Muscle layer of duodenum (tissue), 2 donors: ENCODE results near the gene POMC.
"Not testable (repeated sequence)": the region's sequence is repeated elsewhere in the genome, so short reads cannot be mapped to it uniquely, and the experiment has no call there.

Experiments used
- H3K27ac ChIP-seq: one replicate; pipeline ENCODE4 v1.7.0; 2013; ENCODE audit warnings: mild to moderate bottlenecking, low read length
- H3K27me3 ChIP-seq: one replicate; pipeline ENCODE4 v1.7.0; 2013; ENCODE audit warnings: low read depth, mild to moderate bottlenecking, control low read depth, low read length
- H3K36me3 ChIP-seq, 2 donors: one replicate each; pipeline ENCODE4 v1.7.0; 2013; ENCODE audit warnings: low read length in 2 of 2, control low read depth in 1 of 2, mild to moderate bottlenecking in 1 of 2; ENCODE audit not compliant: insufficient read depth in 2 of 2, control insufficient read depth in 1 of 2
- H3K4me1 ChIP-seq, 2 donors: one replicate each; pipeline ENCODE4 v1.7.0; 2013; ENCODE audit warnings: low read length in 2 of 2, mild to moderate bottlenecking in 2 of 2, control low read depth in 1 of 2, moderate library complexity in 1 of 2; ENCODE audit not compliant: insufficient read depth in 2 of 2, control insufficient read depth in 1 of 2
- H3K4me3 ChIP-seq, 2 donors: one replicate each; pipeline ENCODE4 v1.7.0; 2013; ENCODE audit warnings: low read length in 2 of 2, low read depth in 1 of 2, mild to moderate bottlenecking in 1 of 2
- H3K9me3 ChIP-seq, 2 donors: one replicate each; pipeline ENCODE4 v1.7.0; 2013; ENCODE audit warnings: low read length in 2 of 2, control low read depth in 1 of 2, mild to moderate bottlenecking in 1 of 2; ENCODE audit not compliant: control insufficient read depth in 1 of 2
- donor health status: healthy.

POMC gene

GRCh38 chr2:25168256-25169072 lies at the start of gene POMC:
TSS of gene POMC (minus strand) at chr2:25168580. CDS start at chr2:25164772, 3,808 bp downstream.
- H3K27ac ChIP-seq, result no peak within 1 kb of the TSS

DNA sequence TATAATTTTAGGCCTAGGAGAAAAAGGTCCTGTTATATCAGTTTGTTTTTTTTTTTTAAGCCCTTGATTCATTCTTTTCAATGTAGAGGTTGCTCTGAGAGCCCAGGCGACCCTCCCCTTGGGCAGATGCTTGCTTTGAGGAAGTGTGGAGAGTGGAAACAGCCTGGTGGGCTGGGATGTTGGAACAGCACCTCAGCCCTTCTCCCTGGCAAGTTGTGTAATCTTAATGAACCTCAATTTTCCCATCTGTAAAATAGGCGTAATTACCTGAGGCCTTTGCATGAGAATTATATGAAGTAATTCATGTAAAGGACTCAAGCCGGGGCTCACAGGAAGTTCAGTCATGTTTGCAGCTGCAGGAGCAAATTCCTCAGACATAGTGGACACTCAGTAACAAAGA lies 49.7 kb upstream of the POMC start:
- Histone ChIP-seq H3K27me3 (no peaks in the 10 kb centered on the region), H3K4me1 (no peaks in the 10 kb centered on the region), H3K36me3 (no peaks in the 10 kb centered on the region), H3K4me3 (no peak overlapping the region), H3K27ac (no peak overlapping the region), H3K9me3 (no peaks in the 10 kb centered on the region)

More at GRCh38 chr2:25168256-25169072, at the start of gene POMC:
- Histone ChIP-seq H3K4me1 (peaks cover 0 to 14% of the 10 kb centered on the region in 2 donors), H3K27me3 (peaks cover 28% of the 10 kb centered on the region), H3K36me3 (no peaks in the 10 kb centered on the region), H3K4me3 (peak within 1 kb of the TSS in 1 of 2 donors; percentile 63), H3K9me3 (no peaks in the 10 kb centered on the region)

- Histone ChIP-seq H3K27ac (no peak overlapping the region), H3K27me3 (no peaks in the 10 kb centered on the region), H3K36me3 (no peaks in the 10 kb centered on the region), H3K4me3 (peak overlapping the region; percentile 52 to 62), H3K9me3 (no peaks in the 10 kb centered on the region), H3K4me1 (no peaks in the 10 kb centered on the region)
Measured at GRCh38 chr2:25215948-25216679, 47.7 kb upstream of the POMC start.

- Histone ChIP-seq H3K27me3 (no peaks in the 10 kb centered on the region), H3K27ac (no peak overlapping the region), H3K4me1 (no peaks in the 10 kb centered on the region), H3K9me3 (no peaks in the 10 kb centered on the region), H3K4me3 (no peak overlapping the region), H3K36me3 (no peaks in the 10 kb centered on the region)
Measured at GRCh38 chr2:25215232-25215631, 46.9 kb upstream of the POMC start.

GRCh38 chr2:25213229-25213628 lies 44.8 kb upstream of the POMC start:
- Histone ChIP-seq H3K36me3 (no peaks in the 10 kb centered on the region), H3K27ac (no peak overlapping the region), H3K4me1 (no peaks in the 10 kb centered on the region), H3K9me3 (no peaks in the 10 kb centered on the region), H3K4me3 (no peak overlapping the region), H3K27me3 (no peaks in the 10 kb centered on the region)

- H3K27me3 ChIP-seq, H3K9me3 ChIP-seq, H3K36me3 ChIP-seq, H3K4me3 ChIP-seq, H3K4me1 ChIP-seq, H3K27ac ChIP-seq: not testable (repeated sequence)
Measured at GRCh38 chr2:25210923-25211322, 42.5 kb upstream of the POMC start.

GRCh38 chr2:25207078-25207545 lies 38.7 kb upstream of the POMC start:
- H3K27ac ChIP-seq, result no peak overlapping the region
- H3K9me3 ChIP-seq, result no peaks in the 10 kb centered on the region
- H3K4me3 ChIP-seq, result no peak overlapping the region
- H3K27me3 ChIP-seq, result no peaks in the 10 kb centered on the region
- H3K36me3 ChIP-seq, result no peaks in the 10 kb centered on the region
- no peaks in the 10 kb centered on the region for H3K4me1 ChIP-seq

DNA sequence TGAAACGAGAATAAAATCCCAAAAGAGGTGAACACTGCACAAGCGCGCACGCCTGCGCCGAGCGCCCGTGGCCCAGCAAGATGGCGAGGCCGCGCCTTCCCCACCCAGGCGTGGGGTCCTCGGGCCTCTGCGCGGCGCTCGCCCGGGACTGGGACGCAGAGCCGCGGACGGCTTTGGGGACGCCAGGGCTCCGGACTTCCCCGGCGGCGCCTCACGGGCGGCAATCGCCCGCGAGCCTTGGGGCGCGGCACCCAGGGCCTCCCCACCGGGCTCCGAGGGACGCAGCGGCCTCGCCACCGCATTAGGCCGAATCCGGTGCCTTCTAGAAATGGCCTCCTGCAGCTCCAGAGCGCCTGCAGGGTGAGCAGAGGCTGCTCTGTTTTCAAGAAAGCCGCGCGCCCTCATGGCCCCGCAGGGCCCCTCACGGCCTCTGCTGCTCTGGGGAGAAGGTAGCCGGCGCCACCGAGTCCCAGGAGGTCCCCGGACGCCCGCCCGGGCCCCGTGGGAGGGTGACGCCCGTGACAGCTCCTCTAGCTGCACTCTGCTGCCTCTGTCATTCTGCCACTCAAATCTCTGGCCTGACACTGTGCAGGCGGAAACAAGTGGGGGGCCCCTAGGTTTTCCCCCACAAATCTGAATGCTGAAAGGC lies 35.9 kb upstream of the POMC start:
- Histone ChIP-seq H3K9me3 (no peaks in the 10 kb centered on the region), H3K27me3 (no peaks in the 10 kb centered on the region), H3K4me3 (peak overlapping the region in 1 of 2 donors; percentile 32), H3K27ac (no peak overlapping the region), H3K36me3 (no peaks in the 10 kb centered on the region), H3K4me1 (no peaks in the 10 kb centered on the region)

GRCh38 chr2:25202275-25202674 lies 33.9 kb upstream of the POMC start:
- no peaks in the 10 kb centered on the region for H3K9me3 ChIP-seq
- no peaks in the 10 kb centered on the region for H3K4me1 ChIP-seq
- H3K27ac ChIP-seq, result no peak overlapping the region
- H3K27me3 ChIP-seq, result no peaks in the 10 kb centered on the region
- no peaks in the 10 kb centered on the region for H3K36me3 ChIP-seq
- no peak overlapping the region for H3K4me3 ChIP-seq

DNA sequence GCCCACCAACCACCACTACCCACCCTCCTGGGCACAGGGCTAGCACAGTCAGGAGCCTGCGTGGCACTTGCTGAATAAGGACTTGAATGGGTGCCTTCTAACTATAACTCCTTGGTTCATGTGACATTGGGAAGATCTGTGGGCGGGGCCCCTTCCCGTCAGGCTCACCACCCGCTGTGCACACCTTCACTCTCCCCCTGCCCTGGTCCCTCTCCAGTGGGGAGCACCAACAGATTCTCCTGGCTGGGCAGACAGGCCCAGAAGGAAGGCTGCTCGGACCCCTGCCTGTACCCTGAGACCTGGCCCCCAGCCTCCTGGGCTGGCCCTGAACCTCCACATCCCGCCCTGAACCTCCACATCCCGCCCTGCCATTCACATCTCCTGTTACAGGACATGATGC lies 33.4 kb upstream of the POMC start:
- H3K27ac ChIP-seq, result no peak overlapping the region
- H3K9me3 ChIP-seq, result no peaks in the 10 kb centered on the region
- no peaks in the 10 kb centered on the region for H3K27me3 ChIP-seq
- no peaks in the 10 kb centered on the region for H3K36me3 ChIP-seq
- H3K4me1 ChIP-seq, result no peaks in the 10 kb centered on the region
- no peak overlapping the region for H3K4me3 ChIP-seq

GRCh38 chr2:25201265-25201664 lies 32.9 kb upstream of the POMC start:
- no peaks in the 10 kb centered on the region for H3K4me1 ChIP-seq
- no peak overlapping the region for H3K4me3 ChIP-seq
- no peaks in the 10 kb centered on the region for H3K36me3 ChIP-seq
- no peaks in the 10 kb centered on the region for H3K9me3 ChIP-seq
- H3K27ac ChIP-seq, result no peak overlapping the region
- no peaks in the 10 kb centered on the region for H3K27me3 ChIP-seq
